Parathyroid adenoma (tissue), 2 donors: ENCODE measurements around the gene VRK3.

Experiments
- H2AFZ ChIP-seq: fragments of 300-600 bp; sonication (generic); one replicate; pipeline ENCODE4 v1.7.0; 2017; ENCODE audit warnings: antibody characterized with exemption, mild to moderate bottlenecking
- H3K27ac ChIP-seq: fragments of 300-600 bp; sonication (generic); one replicate; pipeline ENCODE4 v1.7.0; 2017
- H3K27me3 ChIP-seq: fragments of 300-600 bp; sonication (generic); one replicate; pipeline ENCODE4 v1.7.0; 2017; ENCODE audit warnings: low read length; ENCODE audit not compliant: control insufficient read depth, insufficient read depth
- H3K36me3 ChIP-seq: fragments of 300-600 bp; sonication (generic); one replicate; pipeline ENCODE4 v1.7.0; 2017; ENCODE audit warnings: low read length; ENCODE audit not compliant: control insufficient read depth, insufficient read depth
- H3K4me1 ChIP-seq: fragments of 300-600 bp; sonication (generic); one replicate; pipeline ENCODE4 v1.7.0; 2017; ENCODE audit warnings: control low read depth
- H3K4me2 ChIP-seq: fragments of 300-600 bp; sonication (generic); one replicate; pipeline ENCODE4 v1.7.0; 2017; ENCODE audit warnings: low read length
- H3K4me3 ChIP-seq: fragments of 300-600 bp; sonication (generic); one replicate; pipeline ENCODE4 v1.7.0; 2017; ENCODE audit warnings: low read depth, low read length
- H3K79me2 ChIP-seq: fragments of 300-600 bp; sonication (generic); one replicate; pipeline ENCODE4 v1.7.0; 2017; ENCODE audit warnings: control low read depth
- H3K9ac ChIP-seq: fragments of 300-600 bp; sonication (generic); one replicate; pipeline ENCODE4 v1.7.0; 2017; ENCODE audit warnings: mild to moderate bottlenecking
- H3K9me3 ChIP-seq: fragments of 300-600 bp; sonication (generic); one replicate; pipeline ENCODE4 v1.7.0; 2017; ENCODE audit warnings: low read length; ENCODE audit not compliant: control insufficient read depth
- CTCF ChIP-seq: fragments of 300-600 bp; sonication (generic); IDR thresholded peaks from one replicate; pipeline ENCODE4 v1.7.0; 2017; ENCODE audit warnings: antibody characterized with exemption, mild to moderate bottlenecking
- donor health status: primary hyperparathyroidism.

The VRK3 gene

DNA sequence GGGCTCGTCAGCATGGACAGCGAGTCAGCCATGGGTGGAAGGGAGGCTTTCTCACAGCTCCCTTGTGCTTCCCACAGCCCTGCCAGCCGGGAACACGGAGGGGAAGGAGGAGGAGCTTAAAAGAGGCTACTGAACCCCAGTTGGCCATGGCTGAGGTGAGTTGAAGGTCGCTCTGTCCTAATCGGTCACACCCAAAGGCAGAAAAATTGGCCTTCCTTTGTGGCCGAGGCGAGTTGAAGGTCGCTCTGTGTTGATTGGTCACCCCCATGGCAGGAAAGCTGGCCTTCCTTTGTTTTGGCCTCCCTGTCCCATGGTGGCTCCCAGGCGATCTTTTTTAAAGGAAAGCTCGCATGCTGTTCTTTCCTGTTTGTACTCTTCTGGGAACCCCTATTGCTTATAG, 5.8 kb upstream of the VRK3 start:
- Histone ChIP-seq H3K36me3 (no peaks in the 10 kb centered on the region), H3K4me3 (no peak overlapping the region)

GRCh38 chr19:50030225-50030624, 5.1 kb upstream of the VRK3 start:
- Histone ChIP-seq H3K9ac (no peak overlapping the region), H3K36me3 (no peaks in the 10 kb centered on the region)

More for the DNA sequence above, 5.8 kb upstream of the VRK3 start:
- no peak for TF ChIP-seq CTCF
- no peaks in the 10 kb centered on the region for H3K9me3 ChIP-seq
- H3K9ac ChIP-seq = no peak overlapping the region
- H3K4me1 ChIP-seq = peaks cover 4% of the 10 kb centered on the region
- H3K4me2 ChIP-seq = no peak overlapping the region
- H3K27me3 ChIP-seq = no peaks in the 10 kb centered on the region
- no peak overlapping the region for H3K27ac ChIP-seq
- H2AFZ ChIP-seq = no peak overlapping the region
- H3K79me2 ChIP-seq = peaks cover 21% of the 10 kb centered on the region

GRCh38 chr19:50026550-50026906, 1.4 kb upstream of the VRK3 start:
- H3K36me3 ChIP-seq = no peaks in the 10 kb centered on the region
- H3K4me1 ChIP-seq = peaks cover 4% of the 10 kb centered on the region

More at GRCh38 chr19:50030225-50030624, 5.1 kb upstream of the VRK3 start:
- Histone ChIP-seq H3K4me1 (peaks cover 4% of the 10 kb centered on the region), H3K27me3 (no peaks in the 10 kb centered on the region), H3K79me2 (peaks cover 22% of the 10 kb centered on the region), H3K4me2 (no peak overlapping the region), H3K9me3 (no peaks in the 10 kb centered on the region), H2AFZ (no peak overlapping the region), H3K4me3 (no peak overlapping the region), H3K27ac (no peak overlapping the region)
- TF ChIP-seq CTCF = no peak

DNA sequence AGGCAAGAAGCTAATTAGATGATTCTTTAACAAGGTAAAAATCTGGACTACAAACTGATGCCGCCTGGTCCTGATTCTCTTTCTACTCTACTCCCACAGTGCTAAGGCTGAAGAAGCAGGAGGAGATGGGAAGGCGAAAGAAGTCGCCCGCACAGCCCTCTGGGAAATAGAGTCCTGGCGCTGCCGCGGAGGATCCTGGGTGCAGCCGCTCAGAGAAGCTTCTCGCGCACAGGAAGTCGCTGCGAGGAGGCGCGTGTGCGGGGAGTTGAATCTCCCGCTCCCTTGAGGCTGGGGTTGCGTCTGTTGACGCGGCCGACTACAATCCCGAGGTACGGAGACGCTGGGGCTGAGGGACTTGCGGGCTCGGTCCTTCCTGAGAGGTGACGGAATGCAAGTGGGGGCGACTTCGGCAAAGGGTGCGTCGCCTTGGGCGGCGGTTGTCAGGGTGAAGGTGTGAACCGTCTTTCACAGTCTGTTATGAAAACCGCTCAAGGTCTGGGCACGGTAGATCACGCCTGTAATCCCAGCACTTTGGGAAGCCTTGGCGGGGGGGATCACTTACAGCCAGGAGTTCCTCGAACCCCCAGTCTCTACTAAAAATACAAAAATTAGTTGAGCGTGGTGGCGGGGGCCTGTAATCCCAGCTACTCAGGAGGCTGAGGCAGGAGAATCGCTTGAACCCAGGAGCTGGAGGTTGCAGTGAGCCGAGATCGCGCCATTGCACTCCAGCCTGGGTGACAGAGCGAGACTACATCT, 800 bp upstream of the VRK3 start, which contains the start of gene ZNF473:
Gene ZNF473, plus strand, starts transcription at position 212 of the 756 bp plus-strand sequence. CDS start 5,078 bp downstream, outside the sequence.
- peak within 1 kb of the TSS; percentile 97 for H3K4me3 ChIP-seq
- H3K79me2 ChIP-seq = peaks cover 30% of the 10 kb centered on the region
- no peaks in the 10 kb centered on the region for H3K27me3 ChIP-seq
- H3K36me3 ChIP-seq = no peaks in the 10 kb centered on the region
- H2AFZ ChIP-seq = peak within 1 kb of the TSS; percentile 87
- H3K4me2 ChIP-seq = peak within 1 kb of the TSS; percentile 97
- peak within 1 kb of the TSS; percentile 84 for H3K27ac ChIP-seq
- no peaks in the 10 kb centered on the region for H3K9me3 ChIP-seq
- peak within 1 kb of the TSS; percentile 19 for H3K9ac ChIP-seq
- no peak for TF ChIP-seq CTCF
- peaks cover 4% of the 10 kb centered on the region for H3K4me1 ChIP-seq

More at GRCh38 chr19:50026550-50026906, 1.4 kb upstream of the VRK3 start:
- no peak overlapping the region for H3K9ac ChIP-seq
- H3K27me3 ChIP-seq = no peaks in the 10 kb centered on the region
- no peaks in the 10 kb centered on the region for H3K9me3 ChIP-seq
- TF ChIP-seq CTCF = no peak
- peak overlapping the region; percentile 97 for H3K4me2 ChIP-seq
- peaks cover 31% of the 10 kb centered on the region for H3K79me2 ChIP-seq
- peak overlapping the region; percentile 83 for H3K4me3 ChIP-seq
- H2AFZ ChIP-seq = no peak overlapping the region
- no peak overlapping the region for H3K27ac ChIP-seq

DNA sequence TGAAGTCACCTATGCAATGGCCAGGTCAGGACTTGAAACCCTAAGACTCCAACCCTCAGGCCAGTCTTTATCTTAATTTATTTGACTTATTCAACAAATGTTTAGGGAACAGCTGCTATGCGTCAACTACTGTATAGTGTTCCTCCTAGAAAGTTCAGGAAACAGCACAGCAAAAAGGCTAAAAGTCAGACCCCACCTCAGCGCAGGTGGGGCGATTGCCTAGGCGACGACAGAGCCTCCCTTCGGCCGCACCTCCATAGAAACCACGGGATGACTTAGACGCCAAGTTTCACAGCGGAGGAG, 502 bp downstream of the VRK3 start:
- no peak for TF ChIP-seq CTCF
- H3K27ac ChIP-seq = peak overlapping the region; percentile 84
- H3K4me2 ChIP-seq = peak overlapping the region; percentile 85
- no peaks in the 10 kb centered on the region for H3K27me3 ChIP-seq
- H3K36me3 ChIP-seq = no peaks in the 10 kb centered on the region
- H3K9me3 ChIP-seq = no peaks in the 10 kb centered on the region
- H3K9ac ChIP-seq = peak overlapping the region; percentile 19
- H3K4me1 ChIP-seq = peaks cover 4% of the 10 kb centered on the region
- peak overlapping the region; percentile 97 for H3K4me3 ChIP-seq
- H2AFZ ChIP-seq = peak overlapping the region; percentile 84
- peaks cover 27% of the 10 kb centered on the region for H3K79me2 ChIP-seq
